ENCODE measurements around the gene MXRA8. TPM values are rescaled to one million over a fixed set of nuclear protein-coding genes. Genes with fewer than 3 reads are reported as not detected.
A peak's percentile ranks its signal among the peaks of the same experiment; 100 is the strongest.

Gene MXRA8
- total RNA-seq, 4 donors from 2014 or later = 78.2 to 147 (median 83.3) TPM

GRCh38 chr1:1364266-1364665, 5.9 kb upstream of the MXRA8 start:
- ATAC-seq (ENCODE audit: low FRiP score) (no peak), DNase-seq (ENCODE audit: low spot score) (no peak)
- TF ChIP-seq, protein P1, sequence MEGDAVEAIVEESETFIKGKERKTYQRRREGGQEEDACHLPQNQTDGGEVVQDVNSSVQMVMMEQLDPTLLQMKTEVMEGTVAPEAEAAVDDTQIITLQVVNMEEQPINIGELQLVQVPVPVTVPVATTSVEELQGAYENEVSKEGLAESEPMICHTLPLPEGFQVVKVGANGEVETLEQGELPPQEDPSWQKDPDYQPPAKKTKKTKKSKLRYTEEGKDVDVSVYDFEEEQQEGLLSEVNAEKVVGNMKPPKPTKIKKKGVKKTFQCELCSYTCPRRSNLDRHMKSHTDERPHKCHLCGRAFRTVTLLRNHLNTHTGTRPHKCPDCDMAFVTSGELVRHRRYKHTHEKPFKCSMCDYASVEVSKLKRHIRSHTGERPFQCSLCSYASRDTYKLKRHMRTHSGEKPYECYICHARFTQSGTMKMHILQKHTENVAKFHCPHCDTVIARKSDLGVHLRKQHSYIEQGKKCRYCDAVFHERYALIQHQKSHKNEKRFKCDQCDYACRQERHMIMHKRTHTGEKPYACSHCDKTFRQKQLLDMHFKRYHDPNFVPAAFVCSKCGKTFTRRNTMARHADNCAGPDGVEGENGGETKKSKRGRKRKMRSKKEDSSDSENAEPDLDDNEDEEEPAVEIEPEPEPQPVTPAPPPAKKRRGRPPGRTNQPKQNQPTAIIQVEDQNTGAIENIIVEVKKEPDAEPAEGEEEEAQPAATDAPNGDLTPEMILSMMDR (IDR thresholded peaks at IDR 0.05) = no peak

DNA sequence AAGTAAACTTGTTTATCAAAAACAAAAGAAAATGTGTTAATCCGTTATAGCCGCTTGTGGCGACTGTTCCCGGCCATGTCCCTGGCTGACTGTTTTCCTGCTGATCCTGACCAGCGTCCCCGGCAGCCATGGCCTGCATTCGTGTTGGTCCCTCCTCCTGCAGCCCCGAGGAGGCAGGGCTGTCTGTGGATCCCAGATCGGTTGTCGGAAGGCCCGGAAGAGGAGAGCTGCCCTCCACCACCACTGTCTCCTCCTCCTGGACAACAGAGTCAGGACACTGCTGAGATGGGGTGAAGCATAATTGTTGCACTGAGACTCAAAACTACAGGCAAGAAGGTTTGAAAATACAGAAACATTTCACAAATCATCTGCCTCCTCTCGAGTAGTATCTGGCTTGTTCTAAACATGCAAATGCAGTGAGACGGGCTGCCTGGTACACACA, 3.6 kb upstream of the MXRA8 start:
- TF ChIP-seq, protein P1 (IDR thresholded peaks at IDR 0.05) = no peak
- peak; percentile 43 for ATAC-seq (ENCODE audit: low FRiP score)
- no peak for DNase-seq (ENCODE audit: low spot score)

GRCh38 chr1:1361233-1361981, 3.1 kb upstream of the MXRA8 start:
- TF ChIP-seq, protein P1 (IDR thresholded peaks at IDR 0.05) = no peak

DNA sequence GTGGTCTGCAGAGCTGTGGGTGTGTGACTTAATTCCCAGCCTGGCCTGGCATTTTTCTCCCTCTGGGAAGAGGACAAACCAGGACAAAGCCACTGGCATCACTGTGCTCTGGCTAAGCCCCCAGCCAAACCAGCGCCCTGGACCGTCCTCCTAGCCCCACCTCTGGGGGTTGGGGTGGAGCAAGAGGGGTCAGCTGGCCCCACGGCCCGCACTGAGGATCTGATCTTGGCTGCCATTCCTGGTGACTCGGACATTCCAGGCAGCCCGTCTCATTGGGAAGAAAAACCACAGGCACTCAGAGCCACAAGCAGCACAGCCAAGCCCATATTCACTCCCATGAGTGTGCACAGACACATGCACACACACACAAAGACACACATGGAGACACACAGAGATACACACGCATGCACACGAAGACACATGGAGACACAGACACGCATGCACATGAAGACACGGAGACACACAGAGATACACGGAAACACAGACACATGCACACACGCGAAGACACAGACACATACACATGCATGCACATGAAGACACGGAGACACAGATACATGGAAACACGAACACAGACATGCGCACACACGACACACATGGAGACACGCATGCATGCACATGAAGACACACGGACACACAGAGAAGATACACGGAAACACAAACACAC, 2.3 kb upstream of the MXRA8 start:
- TF ChIP-seq, protein P1 (IDR thresholded peaks at IDR 0.05) = no peak
- ATAC-seq (ENCODE audit: low FRiP score) (peak; percentile 25), DNase-seq (ENCODE audit: low spot score) (no peak)

More at GRCh38 chr1:1361233-1361981, 3.1 kb upstream of the MXRA8 start:
- no peak for ATAC-seq (ENCODE audit: low FRiP score)
- no peak for DNase-seq (ENCODE audit: low spot score)

DNA sequence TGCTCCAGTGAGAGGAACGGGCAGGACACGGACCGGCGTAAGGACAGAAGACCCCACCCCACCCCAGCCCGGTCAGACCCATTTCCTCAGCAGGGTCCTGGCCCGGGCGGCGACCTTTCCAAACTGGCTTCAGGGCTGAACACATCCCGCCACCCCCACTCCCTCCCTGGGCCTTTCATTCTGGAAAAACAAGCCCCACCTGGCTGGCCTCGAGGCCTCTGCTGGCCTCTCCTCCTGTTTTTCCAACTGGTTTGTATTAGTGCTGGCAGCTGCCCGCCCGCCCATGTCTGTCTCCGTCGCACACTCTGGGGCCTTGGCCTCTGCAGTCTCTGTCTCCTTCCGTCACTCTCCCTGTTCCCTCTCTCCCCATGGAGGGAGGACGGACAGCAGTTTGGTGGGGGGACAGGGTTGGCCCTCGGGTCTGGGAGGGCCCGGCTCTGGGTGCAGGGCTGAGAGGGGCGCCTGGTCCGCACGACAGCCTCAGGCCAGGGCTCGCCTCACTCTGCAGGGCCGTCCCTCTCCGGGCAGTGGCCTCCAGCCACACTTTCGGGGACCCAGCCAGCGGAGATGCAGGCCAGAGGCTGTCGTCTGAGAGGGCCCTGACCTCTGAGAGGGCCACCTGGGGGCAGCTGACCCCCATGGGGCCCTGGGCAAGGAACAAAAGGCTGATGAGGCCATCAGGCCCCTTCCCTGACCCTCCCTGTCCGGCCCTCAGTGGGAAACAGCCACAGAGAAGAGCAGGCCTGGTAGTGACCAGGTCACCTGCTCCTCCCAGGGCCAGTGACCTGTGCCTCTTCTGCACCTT, 1.5 kb upstream of the MXRA8 start:
- DNase-seq (ENCODE audit: low spot score) (no peak), ATAC-seq (ENCODE audit: low FRiP score) (no peak)
- TF ChIP-seq, protein P1 (IDR thresholded peaks at IDR 0.05) = no peak

DNA sequence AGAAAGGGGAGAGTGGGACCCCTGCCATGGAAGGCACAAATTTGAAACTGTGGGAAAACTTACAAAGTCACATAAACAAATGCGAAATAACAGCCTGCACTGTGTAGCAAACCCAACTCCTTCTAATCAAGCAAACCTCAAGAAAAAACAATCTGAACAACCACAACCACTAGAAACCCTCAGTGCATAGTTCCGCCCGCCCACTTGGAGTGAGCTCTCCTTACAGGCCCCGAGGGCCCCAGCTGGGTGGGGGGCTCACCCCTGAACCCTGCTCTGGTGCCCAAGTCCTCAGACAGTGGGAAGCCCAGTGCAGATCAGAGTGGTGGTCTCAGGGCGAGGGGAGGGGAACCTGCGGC, 931 bp upstream of the MXRA8 start:
- TF ChIP-seq, protein P1 (IDR thresholded peaks at IDR 0.05) = no peak
- ATAC-seq (ENCODE audit: low FRiP score) (no peak), DNase-seq (ENCODE audit: low spot score) (no peak)
